GM21526 (cell line): ENCODE data around the gene DYSF.

Experiments used
- ATAC-seq: cut with Tn5 transposase; IDR thresholded peaks from one replicate; pipeline ENCODE4 v1.9.1; 2021; ENCODE audit warnings: moderate library complexity; ENCODE audit not compliant: unreplicated experiment, low FRiP score

Gene DYSF

GRCh38 chr2:71666094-71666474 lies 212.7 kb downstream of the DYSF start:
- ATAC-seq, result no peak

- no peak for ATAC-seq
Observed at GRCh38 chr2:71667256-71668182, 214.2 kb downstream of the DYSF start.

- no peak for ATAC-seq
Observed at GRCh38 chr2:71668326-71669057, 215.1 kb downstream of the DYSF start.

- ATAC-seq, result no peak
Observed at GRCh38 chr2:71669058-71669456, 215.7 kb downstream of the DYSF start.

- ATAC-seq, result no peak
Observed at GRCh38 chr2:71669628-71670429, 216.5 kb downstream of the DYSF start.

GRCh38 chr2:71670430-71670795 lies 217.1 kb downstream of the DYSF start:
- ATAC-seq, result no peak

- ATAC-seq, result no peak
Observed at GRCh38 chr2:71671203-71671854, 218.0 kb downstream of the DYSF start.

GRCh38 chr2:71671895-71672825 lies 218.8 kb downstream of the DYSF start:
- ATAC-seq, result no peak

- no peak for ATAC-seq
Observed at GRCh38 chr2:71672826-71673795, 219.8 kb downstream of the DYSF start.

- ATAC-seq, result no peak
Observed at GRCh38 chr2:71674158-71674851, 220.9 kb downstream of the DYSF start.

GRCh38 chr2:71675296-71675695 lies 221.9 kb downstream of the DYSF start:
- no peak for ATAC-seq

GRCh38 chr2:71678874-71679273 lies 225.5 kb downstream of the DYSF start:
- ATAC-seq, result no peak

GRCh38 chr2:71679491-71679890 lies 226.1 kb downstream of the DYSF start:
- no peak for ATAC-seq

GRCh38 chr2:71680925-71681324 lies 227.6 kb downstream of the DYSF start:
- no peak for ATAC-seq

- no peak for ATAC-seq
Observed at GRCh38 chr2:71681626-71682025, 228.3 kb downstream of the DYSF start.

GRCh38 chr2:71682341-71682740 lies 229.0 kb downstream of the DYSF start:
- no peak for ATAC-seq

GRCh38 chr2:71683070-71683469 lies 229.7 kb downstream of the DYSF start:
- ATAC-seq, result no peak

GRCh38 chr2:71683666-71684065 lies 230.3 kb downstream of the DYSF start:
- no peak for ATAC-seq
